NCI-H2227 (cell line): ENCODE data around the gene ACVR1C.

Experiments
- DNase-seq: peaks from one replicate; lab custom pipeline; 2025; ENCODE audit not compliant: unreplicated experiment; lab: John Stamatoyannopoulos, UW

The ACVR1C gene

GRCh38 chr2:157628477-157629415 is at the start of gene ACVR1C:
Gene ACVR1C (minus strand): TSS chr2:157628864. CDS start chr2:157628644, 220 bp downstream.
- peak; percentile 82 for DNase-seq

GRCh38 chr2:157677941-157678340 is 49.3 kb upstream of the ACVR1C start:
- no peak for DNase-seq

DNA sequence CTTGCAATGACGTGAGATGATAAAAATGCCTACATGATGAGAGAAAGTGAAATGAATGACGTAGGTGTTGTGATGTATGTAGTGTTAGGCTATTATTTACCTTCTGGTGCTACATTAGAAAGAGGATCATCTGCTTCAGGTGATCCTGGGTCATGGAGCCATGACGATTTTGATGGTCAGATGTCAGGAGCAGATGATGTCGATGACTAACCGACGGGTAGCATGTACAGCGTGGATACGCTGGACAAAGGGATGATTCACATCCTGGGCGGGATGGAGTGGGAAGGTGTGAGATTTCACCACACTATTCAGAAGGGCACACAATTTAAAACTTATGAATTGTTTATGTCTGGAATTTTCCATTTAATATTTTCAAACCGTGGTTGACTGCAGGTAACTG is 43.5 kb upstream of the ACVR1C start:
- no peak for DNase-seq

- no peak for DNase-seq
Observed at GRCh38 chr2:157662401-157662800, 33.7 kb upstream of the ACVR1C start.

DNA sequence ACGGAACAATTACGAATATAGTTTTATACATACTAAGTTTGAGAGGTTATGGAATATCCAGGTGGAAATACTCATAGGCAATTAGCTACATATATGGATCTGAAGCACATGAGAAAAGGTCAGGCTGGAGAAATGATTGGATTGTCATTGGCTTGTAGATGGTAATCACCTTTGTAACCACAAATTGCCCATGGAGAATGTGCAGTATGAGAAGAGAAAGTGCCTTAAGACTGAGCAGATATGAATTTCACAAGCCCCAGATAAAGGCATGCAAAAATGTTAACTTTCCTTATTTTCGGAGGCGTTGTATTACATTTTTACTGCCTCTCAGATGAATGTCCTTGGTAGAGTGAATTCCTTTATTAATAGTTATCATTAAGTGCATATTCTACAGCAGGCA is 33.1 kb upstream of the ACVR1C start:
- DNase-seq = no peak

GRCh38 chr2:157657858-157658257 is 29.2 kb upstream of the ACVR1C start:
- DNase-seq = no peak

DNA sequence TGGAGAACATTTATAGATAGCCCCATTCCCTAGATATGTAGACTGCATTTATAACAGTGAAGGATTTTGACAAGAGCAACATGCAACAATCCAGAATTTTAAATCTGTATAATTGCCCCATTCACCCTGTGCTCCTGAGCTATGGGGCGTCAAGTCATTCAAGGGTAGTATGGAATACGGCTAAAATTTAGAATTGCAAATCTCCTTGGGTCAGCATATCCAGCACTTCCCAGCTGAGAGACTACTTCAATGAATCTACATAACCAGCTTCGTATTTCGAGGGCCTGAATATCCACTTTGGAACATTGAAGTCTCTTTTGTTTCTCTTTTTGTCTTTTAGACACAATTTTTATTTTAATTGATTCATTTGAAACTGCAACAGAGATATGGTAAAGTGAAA is 28.4 kb upstream of the ACVR1C start:
- no peak for DNase-seq

- DNase-seq = no peak
Observed at GRCh38 chr2:157644776-157645175, 16.1 kb upstream of the ACVR1C start.

DNA sequence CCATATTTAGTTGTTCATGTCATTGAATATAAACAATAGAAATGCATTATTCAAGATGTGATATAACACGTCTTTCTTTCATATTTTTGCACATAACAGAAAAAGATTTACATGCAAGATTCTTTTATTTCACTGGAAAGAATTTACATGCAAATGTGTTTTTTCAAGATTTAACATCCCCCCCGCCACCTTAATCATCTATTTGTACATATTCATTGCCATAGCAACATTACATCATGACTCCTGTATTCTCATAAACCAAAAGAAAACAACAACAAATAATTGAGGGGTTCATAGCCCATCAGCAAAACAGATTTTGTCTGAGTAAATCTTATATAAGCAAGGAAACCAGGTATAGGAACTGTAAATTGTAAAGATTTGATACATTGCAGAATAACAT is 3.2 kb upstream of the ACVR1C start:
- DNase-seq = no peak

DNA sequence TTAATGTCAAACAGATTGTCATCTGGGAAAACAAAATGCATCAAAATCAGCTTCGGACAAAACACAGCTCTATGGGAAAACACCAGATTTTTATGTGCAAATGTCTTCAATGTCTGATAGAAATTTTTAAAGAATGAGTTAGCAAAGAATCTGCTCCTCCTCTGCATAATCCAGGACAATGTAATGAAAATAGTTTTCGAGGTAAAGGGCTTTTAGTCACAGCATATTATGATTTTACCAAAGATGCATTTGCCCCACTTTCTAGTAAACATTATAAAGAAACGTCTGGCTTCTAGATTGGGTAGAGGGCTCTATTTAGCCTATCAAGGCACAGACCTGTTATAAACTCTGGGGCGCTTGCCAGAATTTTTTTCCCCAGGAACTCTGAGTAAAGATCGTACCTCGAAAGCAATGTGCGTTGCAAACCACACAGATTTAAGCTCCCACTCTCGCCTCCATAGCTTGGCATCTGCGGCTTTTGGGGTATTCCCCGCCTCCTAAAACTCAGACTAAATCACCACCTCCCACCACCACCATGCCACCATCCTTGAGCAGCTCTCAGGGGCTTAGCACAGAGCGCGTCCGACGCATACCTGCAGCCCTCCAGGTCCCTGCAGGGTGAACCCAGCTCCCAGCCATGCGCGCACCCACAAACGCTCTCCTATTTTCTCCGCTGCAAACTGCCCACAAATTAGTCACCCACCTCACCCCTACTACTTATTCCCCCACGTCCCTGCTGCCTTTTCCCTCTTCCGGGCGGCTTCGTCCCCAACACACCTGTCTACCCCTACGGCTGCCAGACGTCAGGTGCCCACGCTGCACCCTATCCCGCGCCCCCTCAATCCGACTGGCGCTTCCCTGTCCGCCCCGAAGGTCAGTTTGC is 829 bp downstream of the ACVR1C start:
- no peak for DNase-seq

GRCh38 chr2:157625296-157625695 is 3.4 kb downstream of the ACVR1C start:
- DNase-seq = no peak

- no peak for DNase-seq
Observed at GRCh38 chr2:157620956-157621355, 7.7 kb downstream of the ACVR1C start.

- no peak for DNase-seq
Observed at GRCh38 chr2:157611726-157612125, 16.9 kb downstream of the ACVR1C start.

DNA sequence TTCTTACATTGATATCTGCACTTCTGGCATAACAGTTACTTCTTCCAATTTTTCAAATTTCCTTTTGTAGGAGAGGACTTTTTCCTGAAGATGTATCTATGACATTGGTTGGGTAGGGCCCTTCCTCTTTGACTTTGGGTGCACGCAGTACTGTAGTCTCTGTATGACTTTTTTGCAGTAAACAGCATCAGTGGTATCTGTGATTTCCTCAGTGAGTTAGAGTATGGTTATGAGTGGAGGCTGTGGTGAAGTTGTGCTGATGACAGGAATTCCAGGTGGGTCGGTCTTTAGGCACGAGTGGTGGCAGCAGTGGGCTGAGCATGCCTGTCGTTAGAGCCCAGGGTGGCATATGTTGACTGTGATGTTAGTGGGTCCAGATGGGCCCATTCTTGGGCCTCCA is 17.6 kb downstream of the ACVR1C start:
- DNase-seq = no peak

DNA sequence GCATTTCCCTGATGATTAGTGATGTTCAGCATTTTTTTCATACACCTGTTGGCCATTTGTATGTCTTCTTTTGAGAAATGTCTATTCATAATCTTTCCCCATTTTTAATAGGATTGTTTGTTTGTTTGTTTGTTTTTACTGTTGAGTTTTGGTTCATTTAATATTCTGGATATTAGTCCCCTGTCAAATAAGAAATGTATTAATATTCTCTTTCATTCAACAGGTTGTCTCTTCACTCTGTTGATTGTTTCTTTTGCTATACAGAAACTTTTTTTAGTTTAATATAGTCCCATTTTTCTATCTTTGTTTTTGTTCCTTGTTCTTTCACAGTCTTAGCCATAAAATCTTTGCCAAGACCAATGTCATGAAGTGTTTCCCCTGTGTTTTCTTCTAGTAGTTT is 22.1 kb downstream of the ACVR1C start:
- no peak for DNase-seq

DNA sequence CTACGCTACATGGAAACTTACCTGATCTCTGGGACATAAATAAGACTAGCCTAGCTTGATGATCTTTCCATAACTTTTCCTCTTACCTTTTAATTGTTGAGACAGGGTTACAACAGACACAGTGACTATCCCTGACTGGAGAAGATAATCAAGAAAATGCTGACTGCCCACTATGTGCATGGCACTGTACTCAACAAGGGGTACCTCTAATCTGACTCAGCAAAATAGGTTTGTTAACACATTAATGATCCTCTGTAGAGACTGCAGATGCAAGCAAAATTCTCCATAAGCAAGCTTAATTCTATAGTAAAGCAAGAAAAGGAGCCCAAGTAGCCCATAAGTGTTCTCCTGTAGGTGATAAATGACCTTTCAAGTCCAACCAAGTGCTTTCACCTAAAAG is 25.5 kb downstream of the ACVR1C start:
- DNase-seq = no peak

DNA sequence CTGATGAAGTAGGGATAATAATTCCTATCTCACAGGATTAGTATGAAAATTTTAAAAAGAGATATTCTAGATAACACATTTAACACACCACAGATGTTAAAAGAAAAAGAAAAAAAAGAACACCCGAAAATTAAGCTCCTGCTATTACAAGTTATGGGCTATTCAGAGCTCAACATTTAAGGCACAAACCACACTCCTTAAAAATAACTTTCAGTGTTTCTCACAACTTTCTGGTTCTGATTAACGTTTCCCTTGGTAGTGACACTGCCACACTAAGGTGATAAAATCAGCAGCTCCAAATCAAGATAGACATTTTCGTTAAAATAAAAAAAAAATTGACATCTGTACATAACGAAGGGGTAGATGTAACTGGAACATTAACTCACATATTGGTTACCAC is 26.9 kb downstream of the ACVR1C start:
- DNase-seq = no peak

DNA sequence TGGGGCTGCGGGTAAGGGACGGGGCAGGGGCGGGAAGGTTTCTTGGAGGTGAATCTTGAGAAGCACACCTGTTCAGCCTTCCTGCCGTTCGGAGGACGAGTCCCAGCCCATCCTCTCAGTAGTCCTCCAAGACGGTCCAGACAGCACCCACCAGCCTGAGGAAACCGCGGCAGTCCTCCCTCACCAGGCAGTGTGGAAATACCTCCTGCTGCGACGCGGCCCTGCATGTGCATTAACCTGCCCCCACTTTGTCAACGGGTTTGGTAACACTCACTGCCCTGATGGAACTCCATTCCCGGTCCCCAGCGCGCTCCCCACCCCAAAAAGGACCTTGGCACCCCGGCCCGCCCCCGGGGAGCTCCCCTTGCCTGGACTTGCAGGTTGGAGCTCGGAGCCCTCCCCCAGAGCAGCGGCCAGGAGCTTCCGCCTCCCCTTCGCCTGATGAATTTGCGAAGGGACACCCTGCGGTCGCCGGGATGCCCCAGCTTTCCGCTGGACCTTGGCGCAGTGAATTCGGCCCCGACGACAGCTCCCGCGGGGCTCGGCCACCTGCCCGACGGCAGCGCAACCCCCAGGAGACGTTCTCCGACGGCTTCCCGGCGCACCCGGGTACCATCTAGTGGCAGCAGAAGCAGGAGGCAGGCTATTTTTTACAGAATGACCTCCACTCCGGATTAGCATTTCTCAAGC is 31.5 kb downstream of the ACVR1C start:
- peak; percentile 80 for DNase-seq

DNA sequence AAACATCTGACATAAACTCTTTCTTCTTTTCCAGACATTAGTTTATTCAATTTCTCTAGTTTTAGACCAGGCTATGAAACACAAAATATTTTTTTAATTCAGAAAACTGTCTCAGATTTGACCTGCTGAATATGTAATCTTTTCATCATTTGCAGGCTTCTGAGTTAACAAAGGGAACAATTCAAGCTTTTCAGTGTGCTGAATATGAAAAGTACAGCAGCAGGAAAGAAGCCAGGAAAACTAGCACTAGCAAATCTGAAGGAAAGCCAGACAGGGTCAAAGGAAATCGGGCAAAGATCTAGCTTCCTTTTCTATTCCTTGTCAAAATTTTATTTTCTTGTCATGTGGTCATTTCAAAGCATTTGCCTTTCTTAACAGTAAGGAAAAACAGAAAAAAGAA is 35.3 kb downstream of the ACVR1C start:
- DNase-seq = no peak

- peak; percentile 24 for DNase-seq
Observed at GRCh38 chr2:157592948-157593347, 35.7 kb downstream of the ACVR1C start.

GRCh38 chr2:157592374-157592773 is 36.3 kb downstream of the ACVR1C start:
- DNase-seq = no peak
